HepG2 (cell line): Measurements from ENCODE around the gene BPIFB2. TPM values are rescaled to one million over a fixed set of nuclear protein-coding genes. Genes with fewer than 3 reads are reported as not detected.

Experiments
- BHLHE40 ChIP-seq: IDR thresholded peaks from 2 replicates; pipeline ENCODE4 v1.6.1; 2011; ENCODE audit warnings: low read length, improper control_type of control experiment
- BRCA1 ChIP-seq: sonication (generic); formaldehyde crosslinking; IDR thresholded peaks from 2 replicates; pipeline ENCODE4 v1.4.0; 2020; ENCODE audit warnings: missing genetic modification reagents
- BRD4 ChIP-seq: sonication (generic); formaldehyde crosslinking; IDR thresholded peaks from 2 replicates; pipeline ENCODE4 v1.4.0; 2020; ENCODE audit warnings: missing genetic modification reagents
- CENPX ChIP-seq: sonication (generic); formaldehyde crosslinking; IDR thresholded peaks from 2 replicates; pipeline ENCODE4 v1.9.0; 2021; ENCODE audit warnings: mild to moderate bottlenecking, missing genetic modification reagents, moderate library complexity
- HNRNPH1 ChIP-seq: fragments of 200-400 bp; formaldehyde crosslinking; optimal IDR thresholded peaks from 2 replicates; pipeline ENCODE3; 2017; ENCODE audit warnings: mild to moderate bottlenecking, low read depth, low read length
- HNRNPLL ChIP-seq: fragments of 200-400 bp; formaldehyde crosslinking; IDR thresholded peaks from 2 replicates; pipeline ENCODE4 v1.6.1; 2017; ENCODE audit warnings: mild to moderate bottlenecking, low read depth, low read length; ENCODE audit not compliant: poor library complexity, severe bottlenecking
- PRDM10 ChIP-seq: sonication (generic); formaldehyde crosslinking; IDR thresholded peaks from 2 replicates; pipeline ENCODE4 v1.4.0; 2020; ENCODE audit warnings: low read depth, missing genetic modification reagents
- RBM22 ChIP-seq: fragments of 200-400 bp; formaldehyde crosslinking; optimal IDR thresholded peaks from 2 replicates; pipeline ENCODE3; 2017; ENCODE audit warnings: mild to moderate bottlenecking, low read length, moderate library complexity
- RFX3 ChIP-seq: IDR thresholded peaks from 2 replicates; pipeline ENCODE4 v1.6.1; 2016; ENCODE audit warnings: missing biosample characterization, missing genetic modification reagents
- RFXAP ChIP-seq: sonication (generic); formaldehyde crosslinking; IDR thresholded peaks from 2 replicates; pipeline ENCODE4 v1.4.0; 2020; ENCODE audit warnings: missing genetic modification reagents, borderline replicate concordance
- SRF ChIP-seq: IDR thresholded peaks from 2 replicates; pipeline ENCODE4 v1.6.1; 2011; ENCODE audit warnings: mild to moderate bottlenecking, low read depth, low read length, moderate library complexity
- SRSF4 ChIP-seq: fragments of 200-400 bp; formaldehyde crosslinking; IDR thresholded peaks from one replicate; pipeline ENCODE4 v1.6.1; 2018; ENCODE audit warnings: mild to moderate bottlenecking, low read depth, low read length, moderate library complexity; ENCODE audit not compliant: poor library complexity, severe bottlenecking
- U2AF2 ChIP-seq: fragments of 200-400 bp; formaldehyde crosslinking; IDR thresholded peaks from 2 replicates; pipeline ENCODE4 v1.6.1; 2017; ENCODE audit warnings: low read depth, mild to moderate bottlenecking, low read length
- ZNF501 ChIP-seq: sonication (generic); formaldehyde crosslinking; IDR thresholded peaks from 2 replicates; pipeline ENCODE4 v1.5.1; 2020; ENCODE audit warnings: mild to moderate bottlenecking, moderate library complexity, missing genetic modification reagents
- ZNF660 ChIP-seq: sonication (generic); formaldehyde crosslinking; IDR thresholded peaks from 2 replicates; pipeline ENCODE4 v1.5.1; 2020; ENCODE audit warnings: mild to moderate bottlenecking, low read depth, missing genetic modification reagents, borderline replicate concordance
- polyA plus RNA-seq, 8 experiments: library from polyadenylated mRNA; depleted of rRNA in 3 of 8; stranded (reverse) in 7 of 8; unstranded in 1 of 8; fragments of >200 nt; fragmentation: Illumina TruSeq in 4 of 8; extraction: Trizol in 4 of 8; gene quantifications; 2 replicates each; pipeline versions ENCODE4 v1.2.1 to v1.2.3, GENCODE V29; 2011 to 2016; ENCODE audit warnings: low read depth in 4 of 8, missing spikeins in 1 of 8, mixed read lengths in 1 of 8; ENCODE audit not compliant: insufficient read depth in 1 of 8
- total RNA-seq, 5 experiments: library from RNA; depleted of rRNA; stranded (reverse); fragments of >200 nt; fragmentation: Illumina TruSeq; extraction: Trizol; gene quantifications; 2 replicates each; pipeline ENCODE4 v1.2.3, GENCODE V29; 2016; ENCODE audit warnings: low read depth in 1 of 5
- TF ChIP-seq, protein P1 (sequence below): sonication (generic); formaldehyde crosslinking; IDR thresholded peaks from 2 replicates; pipeline ENCODE4 v1.5.0; 2020; ENCODE audit warnings: missing genetic modification reagents
- TF ChIP-seq, protein P2 (sequence below): sonication (generic); formaldehyde crosslinking; IDR thresholded peaks from 2 replicates; pipeline ENCODE4 v1.4.0; 2020; ENCODE audit warnings: missing genetic modification reagents
- TF ChIP-seq, protein P3 (sequence below): sonication (generic); formaldehyde crosslinking; IDR thresholded peaks from 2 replicates; pipeline ENCODE4 v1.4.0; 2020; ENCODE audit warnings: missing genetic modification reagents, mild to moderate bottlenecking, borderline replicate concordance

Gene BPIFB2
- total and polyA plus RNA-seq, 2 of the 13 experiments (the other 11 are each of a cell fraction or from before 2014, with no cell fraction given): 54.5 to 902 TPM

GRCh38 chr20:33005908-33006775, 1.4 kb upstream of the BPIFB2 start (continued):
- peak; percentile 83 for TF ChIP-seq PRDM10 (CRISPR knock-in tag)
- TF ChIP-seq, protein P1, sequence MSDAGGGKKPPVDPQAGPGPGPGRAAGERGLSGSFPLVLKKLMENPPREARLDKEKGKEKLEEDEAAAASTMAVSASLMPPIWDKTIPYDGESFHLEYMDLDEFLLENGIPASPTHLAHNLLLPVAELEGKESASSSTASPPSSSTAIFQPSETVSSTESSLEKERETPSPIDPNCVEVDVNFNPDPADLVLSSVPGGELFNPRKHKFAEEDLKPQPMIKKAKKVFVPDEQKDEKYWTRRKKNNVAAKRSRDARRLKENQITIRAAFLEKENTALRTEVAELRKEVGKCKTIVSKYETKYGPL (CRISPR knock-in tag): no peak
- TF ChIP-seq SRF: 0 out of 2 replicates have a peak, but pooled peaks have one; percentile 31
- TF ChIP-seq RFX3 (CRISPR knock-in tag): peak; percentile 18; the same call in 1 of the 2 replicates
- TF ChIP-seq HNRNPH1: peak; percentile 79
- no peak for TF ChIP-seq CENPX
- peak; percentile 42 for TF ChIP-seq HNRNPLL
- TF ChIP-seq, protein P2, sequence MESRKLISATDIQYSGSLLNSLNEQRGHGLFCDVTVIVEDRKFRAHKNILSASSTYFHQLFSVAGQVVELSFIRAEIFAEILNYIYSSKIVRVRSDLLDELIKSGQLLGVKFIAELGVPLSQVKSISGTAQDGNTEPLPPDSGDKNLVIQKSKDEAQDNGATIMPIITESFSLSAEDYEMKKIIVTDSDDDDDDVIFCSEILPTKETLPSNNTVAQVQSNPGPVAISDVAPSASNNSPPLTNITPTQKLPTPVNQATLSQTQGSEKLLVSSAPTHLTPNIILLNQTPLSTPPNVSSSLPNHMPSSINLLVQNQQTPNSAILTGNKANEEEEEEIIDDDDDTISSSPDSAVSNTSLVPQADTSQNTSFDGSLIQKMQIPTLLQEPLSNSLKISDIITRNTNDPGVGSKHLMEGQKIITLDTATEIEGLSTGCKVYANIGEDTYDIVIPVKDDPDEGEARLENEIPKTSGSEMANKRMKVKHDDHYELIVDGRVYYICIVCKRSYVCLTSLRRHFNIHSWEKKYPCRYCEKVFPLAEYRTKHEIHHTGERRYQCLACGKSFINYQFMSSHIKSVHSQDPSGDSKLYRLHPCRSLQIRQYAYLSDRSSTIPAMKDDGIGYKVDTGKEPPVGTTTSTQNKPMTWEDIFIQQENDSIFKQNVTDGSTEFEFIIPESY (CRISPR knock-in tag): peak; percentile 79
- 0 out of 2 replicates have a peak, but pooled peaks have one; percentile 26 for TF ChIP-seq BHLHE40
- TF ChIP-seq RFXAP: peak; percentile 87
- no peak for TF ChIP-seq U2AF2
- TF ChIP-seq RBM22: no peak
- TF ChIP-seq BRCA1 (CRISPR knock-in tag): no peak
- TF ChIP-seq BRD4 (CRISPR knock-in tag): peak; percentile 58; the same call in 1 of the 2 replicates
- no peak for TF ChIP-seq ZNF660
- TF ChIP-seq, protein P3, sequence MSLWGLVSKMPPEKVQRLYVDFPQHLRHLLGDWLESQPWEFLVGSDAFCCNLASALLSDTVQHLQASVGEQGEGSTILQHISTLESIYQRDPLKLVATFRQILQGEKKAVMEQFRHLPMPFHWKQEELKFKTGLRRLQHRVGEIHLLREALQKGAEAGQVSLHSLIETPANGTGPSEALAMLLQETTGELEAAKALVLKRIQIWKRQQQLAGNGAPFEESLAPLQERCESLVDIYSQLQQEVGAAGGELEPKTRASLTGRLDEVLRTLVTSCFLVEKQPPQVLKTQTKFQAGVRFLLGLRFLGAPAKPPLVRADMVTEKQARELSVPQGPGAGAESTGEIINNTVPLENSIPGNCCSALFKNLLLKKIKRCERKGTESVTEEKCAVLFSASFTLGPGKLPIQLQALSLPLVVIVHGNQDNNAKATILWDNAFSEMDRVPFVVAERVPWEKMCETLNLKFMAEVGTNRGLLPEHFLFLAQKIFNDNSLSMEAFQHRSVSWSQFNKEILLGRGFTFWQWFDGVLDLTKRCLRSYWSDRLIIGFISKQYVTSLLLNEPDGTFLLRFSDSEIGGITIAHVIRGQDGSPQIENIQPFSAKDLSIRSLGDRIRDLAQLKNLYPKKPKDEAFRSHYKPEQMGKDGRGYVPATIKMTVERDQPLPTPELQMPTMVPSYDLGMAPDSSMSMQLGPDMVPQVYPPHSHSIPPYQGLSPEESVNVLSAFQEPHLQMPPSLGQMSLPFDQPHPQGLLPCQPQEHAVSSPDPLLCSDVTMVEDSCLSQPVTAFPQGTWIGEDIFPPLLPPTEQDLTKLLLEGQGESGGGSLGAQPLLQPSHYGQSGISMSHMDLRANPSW (CRISPR knock-in tag): no peak
- TF ChIP-seq ZNF501 (CRISPR knock-in tag): peak; percentile 76
- TF ChIP-seq SRSF4: no peak
